Keratinocyte (primary cell): ENCODE data around the gene SNN.

Experiments used
- EZH2 ChIP-seq: IDR thresholded peaks from one replicate; pipeline ENCODE4 v1.6.1; 2012; ENCODE audit warnings: inconsistent platforms, mild to moderate bottlenecking, low read length, moderate library complexity
- TF ChIP-seq, protein P1 (sequence below), 3 experiments: IDR thresholded peaks in 1 of 3; conservative IDR thresholded peaks in 1 of 3; optimal IDR thresholded peaks in 1 of 3; 2 replicates in 2 of 3; 3 replicates in 1 of 3; pipeline versions ENCODE3 to v1.5.1; 2011; ENCODE audit warnings: low read length in 3 of 3, mild to moderate bottlenecking in 3 of 3, moderate library complexity in 2 of 3, control low read depth in 1 of 3, inconsistent platforms in 1 of 3; ENCODE audit not compliant: insufficient read depth in 2 of 3; ENCODE audit errors: extremely low read depth in 1 of 3

GRCh38 chr16:11630768-11631056, 37.5 kb upstream of the SNN start:
- TF ChIP-seq EZH2: no peak
- TF ChIP-seq, protein P1, sequence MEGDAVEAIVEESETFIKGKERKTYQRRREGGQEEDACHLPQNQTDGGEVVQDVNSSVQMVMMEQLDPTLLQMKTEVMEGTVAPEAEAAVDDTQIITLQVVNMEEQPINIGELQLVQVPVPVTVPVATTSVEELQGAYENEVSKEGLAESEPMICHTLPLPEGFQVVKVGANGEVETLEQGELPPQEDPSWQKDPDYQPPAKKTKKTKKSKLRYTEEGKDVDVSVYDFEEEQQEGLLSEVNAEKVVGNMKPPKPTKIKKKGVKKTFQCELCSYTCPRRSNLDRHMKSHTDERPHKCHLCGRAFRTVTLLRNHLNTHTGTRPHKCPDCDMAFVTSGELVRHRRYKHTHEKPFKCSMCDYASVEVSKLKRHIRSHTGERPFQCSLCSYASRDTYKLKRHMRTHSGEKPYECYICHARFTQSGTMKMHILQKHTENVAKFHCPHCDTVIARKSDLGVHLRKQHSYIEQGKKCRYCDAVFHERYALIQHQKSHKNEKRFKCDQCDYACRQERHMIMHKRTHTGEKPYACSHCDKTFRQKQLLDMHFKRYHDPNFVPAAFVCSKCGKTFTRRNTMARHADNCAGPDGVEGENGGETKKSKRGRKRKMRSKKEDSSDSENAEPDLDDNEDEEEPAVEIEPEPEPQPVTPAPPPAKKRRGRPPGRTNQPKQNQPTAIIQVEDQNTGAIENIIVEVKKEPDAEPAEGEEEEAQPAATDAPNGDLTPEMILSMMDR (optimal IDR thresholded peaks at IDR 0.05 in 1 of 3, IDR thresholded peaks at IDR 0.05 in 1 of 3, conservative IDR thresholded peaks at IDR 0.05 in 1 of 3; ENCODE audit: extremely low read depth in 1 of 3, insufficient read depth in 2 of 3, low read length in 3 of 3): no peak
